Measurements from ENCODE around the gene SLC18B1.
"Not testable (repeated sequence)": the region's sequence is repeated elsewhere in the genome, so short reads cannot be mapped to it uniquely, and the experiment has no call there.

The SLC18B1 gene

DNA sequence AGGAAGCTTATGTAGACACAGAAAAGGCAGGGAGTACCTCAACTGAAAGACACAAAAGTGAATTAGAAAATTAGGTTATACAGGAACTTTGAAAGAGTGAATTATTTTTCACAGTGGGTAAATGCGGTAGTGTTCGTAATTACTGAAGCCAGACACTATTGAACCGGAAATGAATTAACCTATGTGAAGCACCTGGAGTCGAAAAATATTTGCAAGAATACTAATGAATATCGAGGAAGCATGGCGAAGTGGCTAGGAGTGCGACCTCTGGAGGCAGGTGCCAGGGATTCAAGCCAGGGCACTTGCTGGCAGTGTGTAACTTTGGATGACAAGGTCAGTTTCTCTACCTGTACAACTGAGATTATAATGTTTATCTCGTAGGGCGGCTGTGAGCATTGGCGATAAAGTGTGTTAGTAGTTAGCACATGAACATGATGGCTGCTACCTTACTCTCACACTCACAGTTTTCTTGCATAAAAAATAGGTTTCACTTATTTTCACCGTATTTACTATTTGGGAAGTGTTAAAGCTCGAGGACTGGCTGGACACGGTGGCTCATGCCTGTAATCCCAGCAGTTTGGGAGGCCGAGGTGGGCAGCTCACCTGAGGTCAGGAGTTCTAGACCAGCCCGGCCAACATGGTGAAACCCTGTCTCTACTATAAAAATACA is 567 bp upstream of the SLC18B1 start:
- peak; percentile 39 to 81 for DNase-seq

DNA sequence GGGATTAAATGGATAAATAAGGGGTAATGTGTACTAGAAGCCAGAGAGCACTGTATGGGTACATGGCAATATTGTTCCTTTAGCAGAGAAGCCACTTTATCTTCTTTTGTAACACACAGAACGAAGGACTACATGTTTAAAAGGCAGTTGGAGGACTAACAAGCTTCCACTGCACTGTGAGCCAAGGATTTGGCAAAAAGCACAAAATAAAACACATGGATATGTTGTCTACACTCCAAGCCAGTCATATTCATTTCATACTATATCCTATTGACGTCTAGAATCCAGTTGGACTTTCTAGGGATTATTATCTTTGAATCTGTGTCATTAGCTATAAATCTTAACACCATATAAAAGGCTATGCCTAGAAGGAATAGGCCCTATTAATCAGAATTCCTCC is 3.0 kb downstream of the SLC18B1 start:
- DNase-seq: no peak

DNA sequence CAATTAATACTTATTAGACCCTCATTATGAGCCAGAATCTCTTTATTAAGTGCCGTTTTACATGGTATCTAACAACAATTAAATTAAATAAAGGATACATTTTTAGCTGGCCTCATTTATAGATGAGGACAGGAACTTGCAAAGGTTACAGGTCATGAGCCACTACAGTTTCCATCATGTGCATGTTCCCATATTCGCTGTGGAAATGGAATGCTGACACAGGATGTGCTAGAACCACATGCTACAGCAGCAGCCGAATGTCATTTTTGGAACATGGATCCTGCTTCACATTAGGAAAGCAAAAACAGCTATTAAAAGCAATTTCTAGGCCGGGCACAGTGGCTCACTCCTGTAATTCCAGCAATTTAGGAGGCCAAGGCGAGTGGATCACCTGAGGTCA is 5.9 kb downstream of the SLC18B1 start:
- no peak for DNase-seq

DNA sequence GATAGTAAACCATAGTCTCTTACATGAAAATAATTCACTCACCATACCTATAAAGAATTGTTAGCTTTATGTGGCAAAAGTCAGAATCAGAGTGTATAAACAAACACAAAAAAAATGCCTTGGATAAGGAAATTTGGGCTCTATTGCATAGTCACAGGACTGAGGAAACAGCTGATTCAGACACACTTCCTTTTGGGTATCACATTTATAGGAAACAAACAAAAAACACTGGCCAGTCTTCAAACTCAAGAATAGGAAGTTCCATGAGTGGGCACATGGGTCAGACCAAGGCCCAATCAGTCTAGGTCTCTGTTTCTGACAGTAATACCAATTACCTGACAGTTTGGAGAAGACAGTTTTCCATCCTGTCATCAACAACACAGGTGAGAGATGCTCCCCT is 8.0 kb downstream of the SLC18B1 start:
- no peak for DNase-seq

DNA sequence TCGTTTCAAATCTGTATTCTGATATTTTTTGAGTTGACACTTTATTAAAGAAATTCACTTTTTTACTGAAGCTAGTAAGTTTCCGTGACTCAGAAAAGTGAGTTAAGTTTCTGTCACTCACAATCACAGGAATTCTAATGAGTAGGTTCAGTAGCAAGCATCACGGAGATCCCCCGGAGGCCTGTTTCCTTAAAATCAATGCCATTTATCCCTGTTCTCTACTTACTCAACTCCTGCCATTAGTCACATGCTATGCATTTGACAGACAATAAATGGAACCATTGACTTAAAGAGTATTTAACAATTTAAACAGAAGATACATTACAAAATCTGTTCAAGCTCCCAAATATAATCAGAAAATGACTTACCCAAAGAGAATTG is 9.1 kb downstream of the SLC18B1 start:
- no peak for DNase-seq

DNA sequence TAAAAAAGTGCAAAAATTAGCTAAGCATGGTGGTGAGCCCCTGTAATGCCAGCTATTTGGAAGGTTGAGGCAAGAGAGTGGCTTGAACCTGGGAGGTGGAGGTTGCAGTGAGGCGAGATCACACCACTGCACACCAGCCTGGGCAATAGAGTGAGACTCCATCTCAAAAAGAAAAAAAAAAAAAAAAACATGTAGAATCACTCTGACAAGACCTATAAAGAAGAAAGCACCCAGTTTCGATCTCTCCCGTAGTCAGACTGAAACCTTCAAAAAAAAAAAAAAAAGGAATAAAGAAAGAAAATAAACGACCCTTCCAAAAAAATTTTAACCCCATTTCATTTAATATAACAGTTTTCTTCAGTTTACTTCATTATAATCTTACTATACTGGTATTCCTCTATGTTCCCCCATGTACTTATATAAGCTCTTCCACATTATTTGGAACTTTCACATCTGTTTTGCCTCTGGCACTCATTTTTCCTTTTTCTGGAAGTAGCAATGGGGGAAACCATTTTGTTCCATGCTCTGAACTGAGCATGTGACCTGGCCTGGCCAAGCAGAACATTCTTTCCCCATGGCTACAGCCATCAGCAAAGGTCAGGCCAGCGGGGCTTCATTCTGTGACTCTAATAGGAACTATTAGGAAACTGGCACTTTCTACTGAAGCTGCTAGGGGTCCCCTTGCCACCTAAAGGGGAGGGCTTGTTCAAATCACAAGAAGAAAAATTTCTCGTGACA is 9.6 kb downstream of the SLC18B1 start:
- no peak for DNase-seq

DNA sequence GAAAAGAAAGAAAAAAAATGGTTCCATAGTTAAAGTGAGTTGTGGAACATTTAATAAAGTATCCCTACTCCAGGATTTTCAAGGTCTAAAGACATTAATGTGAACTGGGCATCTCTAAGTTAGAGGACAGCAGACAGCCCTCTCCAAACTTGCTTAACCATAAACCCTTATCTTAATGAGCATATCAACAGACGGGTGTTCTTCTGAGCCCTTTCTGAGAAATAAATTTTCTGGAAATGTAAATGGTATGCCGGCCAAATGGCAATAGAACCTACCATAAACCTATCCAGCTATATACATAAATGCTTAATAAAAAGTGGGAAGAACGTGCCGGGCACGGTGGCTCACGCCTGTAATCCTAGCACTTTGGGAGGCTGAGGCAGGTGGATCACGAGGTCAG is 12.5 kb downstream of the SLC18B1 start:
- DNase-seq: no peak

DNA sequence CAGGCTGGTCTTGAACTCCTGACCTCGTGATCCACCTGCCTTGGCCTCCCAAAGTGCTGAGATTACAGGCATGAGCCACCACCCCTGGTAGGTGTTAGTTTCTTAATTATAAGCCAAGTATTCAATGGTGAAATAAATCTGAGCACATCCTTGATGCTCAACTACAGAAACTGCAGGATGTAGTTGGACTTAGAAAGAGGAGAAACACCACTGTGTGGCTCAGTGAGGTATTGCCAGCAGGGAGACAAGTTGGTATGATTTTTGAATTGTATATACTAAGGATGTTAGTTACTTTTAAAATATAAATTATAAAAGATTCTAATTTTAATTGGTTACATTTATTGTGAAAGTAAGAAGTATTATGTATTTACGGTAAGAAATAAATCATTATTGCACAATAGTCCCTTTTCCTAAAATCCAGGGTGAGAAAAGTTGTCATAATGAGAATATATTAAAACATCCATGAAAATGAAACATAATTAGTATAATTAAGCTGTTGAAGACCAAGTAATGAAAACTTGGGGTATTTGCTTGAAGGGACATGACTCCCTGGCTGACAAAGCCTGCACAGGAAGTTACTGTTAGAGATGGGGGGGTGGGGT is 17.6 kb downstream of the SLC18B1 start:
- DNase-seq: peak in 1 of 2 experiments; percentile 19

DNA sequence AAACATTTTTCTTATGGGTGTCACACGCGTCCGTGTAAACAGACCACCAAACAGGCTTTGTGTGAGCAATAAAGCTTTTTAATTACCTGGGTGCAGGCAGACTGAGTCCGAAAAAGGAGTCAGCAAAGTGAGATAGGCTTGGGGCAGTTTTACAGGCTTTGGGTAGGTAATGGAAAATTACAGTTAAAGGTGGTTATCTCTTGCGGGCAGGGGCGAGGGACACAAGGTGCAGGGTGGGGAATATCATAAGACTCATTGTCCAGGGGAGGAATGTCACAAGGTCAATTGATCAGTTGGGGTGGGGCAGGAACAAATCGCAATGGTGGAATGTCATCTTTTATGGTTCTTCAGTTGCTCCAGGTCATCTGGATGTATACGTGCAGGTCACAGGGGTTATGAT is 20.6 kb downstream of the SLC18B1 start:
- DNase-seq: not testable (repeated sequence)

DNA sequence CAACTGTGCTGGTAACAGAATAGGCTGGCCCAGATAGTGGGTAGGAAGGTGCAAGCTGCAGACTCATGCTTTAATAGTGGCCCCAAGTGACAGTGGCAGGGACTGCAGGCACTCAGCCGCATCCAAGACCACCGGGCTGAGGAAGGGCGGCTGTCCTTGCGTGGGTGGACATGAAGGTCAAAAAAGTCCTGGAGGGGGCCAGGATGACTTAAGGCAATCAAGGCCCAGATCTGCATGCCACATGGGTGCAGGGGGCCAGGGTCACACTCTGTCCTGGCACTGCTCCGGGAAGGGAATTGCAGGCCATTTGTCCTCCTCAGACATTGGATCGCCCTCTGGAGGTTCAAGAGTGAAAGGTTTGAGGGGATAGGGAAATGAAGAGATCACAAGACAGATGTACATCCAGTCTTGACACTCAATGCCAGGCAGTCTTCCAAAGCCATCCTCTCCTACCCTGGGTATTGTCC is 30.4 kb downstream of the SLC18B1 start:
- peak in 1 of 2 experiments; percentile 4 for DNase-seq

DNA sequence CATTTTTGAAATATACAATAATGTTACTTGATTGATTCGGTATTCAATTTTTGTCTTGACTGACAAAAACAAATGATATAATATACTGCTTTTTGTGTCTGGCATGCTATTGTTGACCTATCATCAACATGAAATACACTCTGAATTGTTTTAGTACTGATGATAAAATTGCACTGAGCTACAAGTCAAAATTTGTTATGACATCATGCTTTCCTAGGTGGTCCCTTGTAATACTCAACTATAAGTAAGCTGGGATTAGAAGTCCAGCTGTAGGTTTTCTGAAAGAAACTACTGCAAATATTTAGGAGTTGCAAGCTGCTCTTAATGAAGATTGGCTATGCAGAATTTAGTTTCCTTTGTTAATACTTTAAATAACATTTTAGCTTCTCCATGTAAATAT is 32.9 kb downstream of the SLC18B1 start:
- DNase-seq: no peak

DNA sequence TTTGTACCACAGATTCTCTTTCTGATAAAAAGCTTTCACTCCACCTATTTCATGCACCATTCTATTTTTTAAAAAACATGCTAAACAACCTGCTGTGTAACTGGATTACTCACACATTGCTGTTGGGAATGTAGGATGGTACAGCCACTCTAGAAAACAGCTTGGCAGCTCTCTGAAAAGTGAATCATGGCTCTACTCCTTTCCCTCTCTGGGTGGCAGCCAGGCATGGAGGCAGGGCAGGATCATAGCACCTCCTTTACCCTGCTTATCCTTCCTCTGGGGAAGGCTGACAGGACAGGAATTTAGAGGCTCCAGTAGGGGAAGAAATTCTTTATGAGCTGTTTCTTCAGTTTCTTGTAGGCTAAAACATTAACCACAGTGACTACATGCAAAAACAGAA is 34.1 kb downstream of the SLC18B1 start:
- DNase-seq: peak; percentile 2 to 30

DNA sequence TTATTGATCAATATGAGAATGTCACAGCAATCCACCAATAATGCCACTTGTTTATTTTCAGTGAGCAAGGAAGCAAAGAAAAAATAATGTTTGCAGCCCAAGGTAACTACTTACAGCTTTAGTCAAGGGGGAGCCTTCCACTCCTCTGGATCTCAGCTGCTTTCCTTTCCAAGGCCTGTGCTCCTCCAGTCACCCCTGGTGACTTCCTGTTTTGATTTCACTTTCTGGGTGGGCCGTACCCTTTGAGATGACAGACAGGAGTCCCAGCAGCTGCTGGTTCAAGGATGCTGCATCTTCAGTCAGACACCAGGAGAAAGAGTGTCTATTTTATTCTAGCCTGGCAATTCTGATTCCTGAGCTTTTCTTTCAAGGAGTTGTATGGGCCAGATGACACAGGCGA is 35.2 kb downstream of the SLC18B1 start:
- DNase-seq: no peak

DNA sequence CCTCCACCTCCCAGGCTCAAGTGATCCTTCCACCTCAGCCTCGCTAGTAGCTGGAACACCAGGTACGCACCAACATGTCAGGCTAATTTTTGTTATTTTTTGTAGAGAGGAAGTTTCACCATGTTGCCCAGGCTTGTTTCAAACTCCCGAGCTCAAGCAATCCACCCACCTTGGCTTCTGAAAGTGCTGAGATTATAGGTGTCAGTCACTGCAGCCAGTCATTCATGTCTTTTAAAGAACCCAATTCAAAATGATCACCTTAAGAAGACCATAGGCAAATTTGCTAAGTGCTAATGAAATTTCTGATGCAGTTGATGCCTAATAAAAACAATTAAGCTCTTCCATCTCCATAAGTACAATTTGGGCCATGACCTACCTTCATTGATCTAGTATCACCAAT is 38.2 kb downstream of the SLC18B1 start:
- no peak for DNase-seq

DNA sequence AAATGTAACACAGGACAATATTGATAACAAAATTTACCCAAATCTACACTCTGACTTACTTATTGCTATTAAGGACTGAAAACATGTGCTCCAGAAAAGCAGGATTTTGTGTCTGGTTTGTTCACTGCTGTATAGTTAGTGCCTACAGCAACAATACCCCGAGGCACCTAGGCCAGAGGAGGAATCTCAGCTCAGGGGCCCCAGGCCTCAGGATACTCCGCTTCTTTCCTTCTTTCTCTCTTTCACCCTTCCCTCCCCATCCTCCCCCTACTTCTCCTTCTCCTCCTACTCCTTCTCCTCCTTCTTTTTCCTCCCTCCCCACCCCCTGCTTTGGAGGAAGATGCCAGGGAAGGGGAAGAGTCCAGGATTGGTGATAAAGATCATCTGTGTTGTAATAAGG is 39.7 kb downstream of the SLC18B1 start:
- DNase-seq: no peak

DNA sequence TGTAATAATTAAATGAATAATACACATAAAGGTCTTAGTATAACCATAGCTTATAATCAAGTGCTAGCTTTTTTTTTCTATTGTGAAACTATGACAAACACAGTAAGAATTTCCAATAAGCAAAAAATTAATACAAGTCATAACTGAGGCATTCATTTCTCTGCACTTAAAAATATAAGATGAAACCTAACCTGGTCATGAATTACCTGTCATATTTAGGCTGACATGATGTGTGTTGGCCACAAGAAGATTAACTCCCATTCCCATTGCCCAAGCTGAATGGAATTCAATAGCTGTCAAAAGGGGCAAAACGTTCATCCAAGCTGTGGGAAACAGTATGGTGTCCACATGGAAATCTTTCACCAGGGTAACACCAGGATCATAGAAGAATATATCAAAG is 46.2 kb downstream of the SLC18B1 start:
- DNase-seq: no peak

DNA sequence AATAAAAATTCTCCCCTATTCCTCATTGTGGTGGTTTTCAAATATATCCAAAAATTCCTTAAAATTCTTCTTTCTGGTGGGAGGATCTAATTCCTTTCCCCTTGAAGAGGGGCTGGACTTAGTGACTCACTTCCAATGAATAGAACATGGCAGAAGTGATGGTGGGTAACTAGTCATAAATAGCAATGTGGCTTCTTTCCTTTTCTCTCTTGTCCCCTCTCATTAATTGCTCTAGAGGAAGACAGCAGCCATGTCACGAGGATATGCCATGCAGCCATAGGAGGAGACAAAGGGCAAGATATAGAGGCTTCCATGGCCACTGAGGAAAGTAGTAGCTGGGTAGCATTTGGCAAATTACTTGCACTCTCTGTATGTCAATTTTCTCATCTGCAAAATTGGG is 46.6 kb downstream of the SLC18B1 start:
- DNase-seq: no peak

DNA sequence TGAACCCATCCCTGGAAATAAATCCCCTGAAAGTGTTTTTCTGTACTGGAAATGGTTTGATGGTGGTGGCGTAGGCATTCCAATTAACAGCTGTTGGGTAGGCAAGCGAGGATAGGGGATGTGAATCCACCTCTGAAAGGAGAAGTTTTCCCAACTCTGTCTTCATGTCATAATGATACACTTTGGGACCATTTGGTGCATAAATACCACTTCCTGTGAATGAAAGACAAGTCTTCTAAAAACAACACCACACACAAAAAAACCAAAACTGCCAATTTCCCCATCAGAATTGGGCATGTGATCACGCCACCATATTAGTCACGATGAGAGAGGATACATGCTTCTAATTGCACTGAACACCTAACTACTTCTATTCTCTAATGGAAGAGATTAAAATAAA is 47.1 kb downstream of the SLC18B1 start:
- DNase-seq: no peak

DNA sequence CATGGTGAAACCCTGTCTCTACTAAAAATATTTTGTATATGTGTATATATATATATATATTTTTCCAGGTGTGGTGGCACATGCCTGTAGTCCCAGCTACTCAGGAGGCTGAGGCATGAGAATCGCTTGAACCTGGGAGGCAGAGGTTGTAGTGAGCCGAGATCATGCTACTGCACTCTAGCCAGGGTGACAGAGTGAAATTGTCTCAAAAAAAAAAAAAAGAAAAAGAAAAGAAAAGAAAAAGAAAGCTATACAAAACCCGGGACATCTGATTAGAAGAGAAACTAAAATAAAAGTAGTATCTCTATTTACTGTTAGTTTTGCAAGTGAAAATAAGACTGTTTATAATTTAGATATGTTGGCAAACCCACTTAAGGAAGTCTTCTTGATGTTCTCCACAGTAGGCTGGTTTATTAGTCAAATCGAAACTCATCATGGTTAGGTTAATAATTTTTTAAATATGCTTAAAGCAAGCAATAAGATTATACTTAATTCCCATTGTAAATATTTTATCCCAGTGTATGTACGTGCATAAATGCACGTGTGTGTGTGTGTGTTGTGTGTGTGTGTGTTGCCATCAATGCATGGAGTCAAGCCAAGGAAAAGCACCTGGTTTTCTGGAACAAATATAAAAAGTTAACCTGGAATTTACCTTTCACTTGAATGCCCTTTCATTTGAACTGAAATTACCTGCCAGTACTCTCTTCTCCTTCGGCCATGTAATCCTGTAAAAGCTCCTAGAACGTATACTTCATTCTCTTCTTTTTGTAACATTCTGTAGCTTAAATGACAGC is 47.8 kb downstream of the SLC18B1 start:
- no peak for DNase-seq

DNA sequence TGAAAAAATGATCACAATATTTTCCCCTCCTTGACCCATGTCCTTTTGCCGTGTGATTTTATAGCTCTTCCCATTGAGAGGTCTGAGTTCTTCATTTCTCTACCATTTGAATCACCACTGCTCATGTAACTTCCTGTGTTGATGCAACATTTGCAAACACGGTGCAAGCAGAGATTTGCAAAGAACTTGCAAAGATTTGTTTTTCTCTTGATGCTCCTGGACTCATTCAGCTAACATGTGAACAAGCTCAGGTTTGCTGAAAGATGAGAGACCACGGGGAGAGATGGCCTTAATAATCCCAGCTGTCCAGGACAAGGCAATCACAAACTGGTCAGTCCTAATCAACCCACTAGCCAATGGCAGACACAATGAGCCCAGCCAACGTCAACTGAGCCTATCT is 49.3 kb downstream of the SLC18B1 start:
- DNase-seq: no peak

DNA sequence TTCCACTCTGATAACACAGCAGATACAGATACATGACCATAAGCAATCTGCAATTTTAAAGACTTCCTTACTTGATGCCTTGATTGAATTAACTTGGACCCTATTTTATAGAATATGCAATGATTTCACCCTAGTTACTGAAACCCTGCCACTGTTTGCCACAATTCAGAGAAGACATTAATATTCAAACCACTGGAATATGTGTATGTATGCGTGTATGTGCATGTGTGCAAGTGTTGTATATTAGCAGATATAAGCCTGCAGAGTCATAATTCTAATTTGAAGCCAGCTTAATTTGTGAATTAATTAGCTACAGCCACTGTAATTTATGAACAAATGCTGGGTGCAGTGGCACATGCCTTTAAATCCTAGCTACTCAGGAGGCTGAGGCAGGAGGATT is 50.0 kb downstream of the SLC18B1 start:
- DNase-seq: no peak

DNA sequence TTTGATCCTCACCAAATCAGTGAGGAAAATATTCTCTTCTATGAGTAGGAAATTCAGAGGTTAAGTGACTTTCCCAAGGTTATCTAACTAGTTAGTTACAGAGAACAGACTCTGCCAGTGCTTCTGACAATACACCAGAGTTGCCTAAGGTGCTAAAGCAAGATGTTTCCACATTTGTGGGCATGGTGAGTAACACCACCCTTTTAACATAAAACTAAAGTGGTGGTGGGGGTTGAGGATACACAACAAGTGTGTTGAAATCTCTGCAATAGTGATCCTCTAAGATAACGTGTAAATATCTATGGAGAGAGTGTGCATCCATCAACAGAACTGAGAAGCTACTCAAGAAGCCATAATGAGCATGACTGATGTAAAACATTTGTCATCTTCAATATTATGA is 52.4 kb downstream of the SLC18B1 start:
- DNase-seq: no peak

DNA sequence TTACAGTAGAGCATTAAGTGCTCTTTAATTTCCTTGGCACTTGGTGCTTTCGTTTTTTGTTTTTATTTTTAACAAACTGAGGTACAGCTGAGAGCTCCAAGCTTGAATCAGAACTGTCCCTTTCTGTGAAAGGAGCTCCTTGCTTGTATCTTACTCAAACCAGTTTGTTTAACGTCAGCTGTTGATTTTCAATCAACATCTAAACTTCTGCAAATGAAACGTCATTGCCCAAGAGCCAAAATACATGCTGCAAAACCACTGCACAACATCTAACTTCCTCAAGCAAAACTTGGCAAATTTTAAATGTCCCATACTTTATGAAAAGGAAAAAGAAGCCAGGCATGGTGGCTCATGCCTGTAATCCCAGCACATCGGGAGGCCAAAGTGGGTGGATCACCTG is 55.9 kb downstream of the SLC18B1 start:
- DNase-seq: no peak

DNA sequence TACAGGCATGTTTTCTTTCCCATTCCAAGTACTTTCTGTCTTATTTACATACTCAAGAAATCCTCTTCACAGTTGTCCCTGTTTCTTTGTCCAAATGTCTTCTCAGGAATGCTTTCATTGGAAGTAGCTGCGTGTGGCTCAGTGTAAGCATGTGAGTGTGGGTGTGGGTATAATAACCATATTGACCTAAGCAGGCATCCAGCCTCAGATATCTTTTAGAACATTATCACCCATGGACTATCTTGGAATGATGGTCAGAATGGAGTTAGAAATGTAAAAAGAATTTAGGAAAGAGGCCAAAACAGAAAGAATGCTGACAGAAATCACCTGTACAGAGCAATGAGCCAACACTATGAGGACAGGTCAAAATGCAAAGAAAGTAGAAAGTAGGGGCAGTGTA is 57.2 kb downstream of the SLC18B1 start:
- no peak for DNase-seq
